Activated T-cell treated with anti-CD3 and anti-CD28 coated beads for 24 hours (primary cell): ENCODE data around the gene NUP85.
"Not testable (repeated sequence)": the region's sequence is repeated elsewhere in the genome, so short reads cannot be mapped to it uniquely, and the experiment has no call there.

Experiments
- DNase-seq: peaks from one replicate; pipeline ENCODE4 v3.0.0-alpha.2; 2020; ENCODE audit warnings: low read depth

Gene NUP85, protein sequence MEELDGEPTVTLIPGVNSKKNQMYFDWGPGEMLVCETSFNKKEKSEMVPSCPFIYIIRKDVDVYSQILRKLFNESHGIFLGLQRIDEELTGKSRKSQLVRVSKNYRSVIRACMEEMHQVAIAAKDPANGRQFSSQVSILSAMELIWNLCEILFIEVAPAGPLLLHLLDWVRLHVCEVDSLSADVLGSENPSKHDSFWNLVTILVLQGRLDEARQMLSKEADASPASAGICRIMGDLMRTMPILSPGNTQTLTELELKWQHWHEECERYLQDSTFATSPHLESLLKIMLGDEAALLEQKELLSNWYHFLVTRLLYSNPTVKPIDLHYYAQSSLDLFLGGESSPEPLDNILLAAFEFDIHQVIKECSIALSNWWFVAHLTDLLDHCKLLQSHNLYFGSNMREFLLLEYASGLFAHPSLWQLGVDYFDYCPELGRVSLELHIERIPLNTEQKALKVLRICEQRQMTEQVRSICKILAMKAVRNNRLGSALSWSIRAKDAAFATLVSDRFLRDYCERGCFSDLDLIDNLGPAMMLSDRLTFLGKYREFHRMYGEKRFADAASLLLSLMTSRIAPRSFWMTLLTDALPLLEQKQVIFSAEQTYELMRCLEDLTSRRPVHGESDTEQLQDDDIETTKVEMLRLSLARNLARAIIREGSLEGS

DNA sequence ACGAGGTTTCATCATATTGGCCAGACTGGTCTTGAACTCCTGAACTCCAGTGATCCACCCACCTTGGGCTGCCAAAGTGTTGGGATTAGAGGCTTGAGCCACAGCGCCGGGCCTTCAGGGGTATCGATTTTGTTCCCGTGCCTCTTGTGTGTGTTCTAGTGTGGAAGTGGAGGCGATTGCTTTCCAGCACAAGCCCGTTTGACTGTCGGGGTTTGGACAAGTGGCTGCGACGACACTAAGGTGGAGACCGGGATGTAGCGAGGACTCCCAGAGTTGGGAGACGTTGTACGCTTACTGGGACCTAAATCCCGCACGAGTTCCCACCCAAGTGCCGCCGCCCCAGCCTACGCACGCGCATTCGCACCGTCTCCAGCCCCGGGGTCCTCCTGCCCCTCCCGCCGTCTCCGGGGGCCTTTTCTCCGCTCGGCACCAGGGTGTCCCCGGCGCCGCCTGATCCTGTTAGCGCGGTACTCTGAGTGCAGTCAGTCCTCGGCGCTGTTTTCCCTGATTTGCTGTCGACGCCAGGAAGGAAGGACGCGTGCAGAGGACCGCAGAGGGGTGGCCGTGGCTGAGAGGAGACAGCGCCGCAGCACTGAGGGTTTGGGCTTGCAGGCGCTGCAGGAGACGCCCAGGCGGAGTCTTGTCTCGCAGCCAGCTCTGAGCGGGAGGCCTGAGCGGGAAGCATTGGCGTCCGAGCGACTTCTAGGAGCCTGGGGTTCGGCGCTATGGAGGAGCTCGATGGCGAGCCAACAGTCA is at the start of gene NUP85:
TSS of gene NUP85 (plus strand) at position 643 of the 756 bp plus-strand sequence. CDS start at position 726, 83 bp downstream.
- peak; percentile 91 for DNase-seq

- DNase-seq, result not testable (repeated sequence)
These were observed 47.0 kb upstream of the NUP85 start for GRCh38 chr17:75158480-75158879.

- no peak for DNase-seq
These were observed 46.1 kb upstream of the NUP85 start for GRCh38 chr17:75159196-75160031.

GRCh38 chr17:75160211-75160610 is 45.3 kb upstream of the NUP85 start:
- DNase-seq, result no peak

DNA sequence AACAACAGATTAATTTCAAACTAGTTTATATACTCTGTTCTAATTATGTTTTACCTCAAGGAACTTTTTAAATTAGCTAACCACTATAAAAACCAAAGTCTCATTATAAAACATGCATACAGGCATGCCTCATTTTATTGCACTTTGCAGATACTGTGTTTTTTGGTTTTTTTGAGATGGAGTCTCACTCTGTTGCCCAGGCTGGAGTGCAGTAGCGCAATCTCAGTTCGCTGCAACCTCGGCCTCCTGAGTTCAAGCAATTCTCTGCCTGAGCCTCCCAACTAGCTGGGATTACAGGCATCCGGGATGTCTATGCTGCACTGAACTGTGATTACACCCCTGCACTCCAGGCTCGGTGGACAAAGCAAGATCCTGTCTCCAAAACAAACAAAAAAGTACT is 42.4 kb upstream of the NUP85 start:
- no peak for DNase-seq

- DNase-seq, result not testable (repeated sequence)
These were observed 40.9 kb upstream of the NUP85 start for GRCh38 chr17:75164606-75165005.

DNA sequence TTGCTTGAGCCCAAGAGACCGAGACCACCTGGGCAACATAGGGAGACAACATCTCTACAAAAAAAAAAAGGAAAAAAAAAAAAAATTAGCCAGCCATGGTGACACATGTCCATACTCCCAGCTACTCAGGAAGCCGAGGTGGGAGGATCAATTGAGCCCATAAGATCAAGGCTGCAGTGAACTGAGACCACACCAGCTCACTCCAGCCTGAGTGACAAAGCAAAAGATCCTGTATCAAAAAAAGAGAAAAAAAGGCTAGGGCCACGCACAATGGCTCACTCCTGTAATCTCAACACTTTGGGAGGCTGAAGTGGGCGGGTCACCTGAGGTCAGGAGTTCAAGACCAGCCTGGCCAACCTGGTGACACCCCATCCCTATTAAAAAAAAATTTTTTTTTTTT is 36.5 kb upstream of the NUP85 start:
- no peak for DNase-seq

- no peak for DNase-seq
These were observed 32.0 kb upstream of the NUP85 start for GRCh38 chr17:75173526-75173925.

DNA sequence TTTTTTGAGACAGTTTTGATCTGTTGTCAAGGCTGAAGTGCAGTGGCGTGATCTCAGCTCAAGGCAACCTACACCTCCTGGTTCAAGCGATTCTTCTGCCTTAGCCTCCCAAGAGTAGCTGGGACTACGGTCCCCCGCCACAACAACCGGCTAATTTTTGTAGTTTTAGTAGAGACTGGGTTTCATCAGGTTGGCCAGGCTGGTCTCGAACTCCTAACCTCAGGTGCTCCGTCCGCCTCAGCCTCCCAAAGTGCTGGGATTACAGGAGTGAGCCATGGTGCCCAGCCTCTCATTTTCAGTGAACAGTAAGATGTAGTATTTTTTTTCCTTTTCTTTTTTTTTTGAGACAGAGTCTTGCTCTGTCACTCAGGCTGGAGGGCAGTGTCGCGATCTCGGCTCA is 30.5 kb upstream of the NUP85 start:
- no peak for DNase-seq

DNA sequence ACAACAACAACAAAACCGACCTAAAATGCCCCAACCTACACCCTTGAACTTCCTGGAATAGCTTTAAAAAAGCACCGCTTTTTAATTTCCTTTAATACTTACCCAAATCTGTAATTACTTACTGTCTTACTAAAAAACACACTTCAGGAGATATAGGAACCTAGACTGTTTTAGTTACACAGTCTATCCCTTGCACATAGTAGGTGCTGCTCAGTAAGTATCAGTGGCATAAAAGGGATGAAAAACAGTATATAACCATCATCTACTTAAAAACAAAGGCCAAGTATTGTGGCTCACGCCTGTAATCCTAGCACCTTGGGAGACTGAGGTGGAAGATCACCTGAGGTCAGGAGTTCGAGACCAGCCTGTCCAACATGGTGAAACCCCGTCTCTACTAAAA is 28.9 kb upstream of the NUP85 start:
- DNase-seq, result no peak

DNA sequence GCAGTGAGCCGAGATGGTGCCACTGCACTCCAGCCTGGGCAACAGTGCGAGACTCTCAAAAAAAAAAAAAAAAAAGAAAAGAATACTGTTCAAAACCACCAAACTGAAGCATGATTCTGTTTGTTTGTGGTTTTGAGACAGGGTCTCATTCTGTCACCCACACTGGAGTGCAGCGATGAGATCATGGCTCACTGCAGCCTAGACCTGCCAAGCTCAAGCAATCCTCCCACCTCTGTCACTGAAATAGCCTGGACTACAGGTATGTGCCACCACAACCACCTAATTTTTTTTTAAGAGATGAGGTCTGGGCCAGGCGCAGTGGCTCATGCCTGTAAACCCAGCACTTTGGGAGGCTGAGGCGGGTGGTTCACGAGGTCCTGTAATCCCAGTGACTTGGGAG is 27.0 kb upstream of the NUP85 start:
- no peak for DNase-seq

- no peak for DNase-seq
These were observed 24.4 kb upstream of the NUP85 start for GRCh38 chr17:75181110-75181509.

DNA sequence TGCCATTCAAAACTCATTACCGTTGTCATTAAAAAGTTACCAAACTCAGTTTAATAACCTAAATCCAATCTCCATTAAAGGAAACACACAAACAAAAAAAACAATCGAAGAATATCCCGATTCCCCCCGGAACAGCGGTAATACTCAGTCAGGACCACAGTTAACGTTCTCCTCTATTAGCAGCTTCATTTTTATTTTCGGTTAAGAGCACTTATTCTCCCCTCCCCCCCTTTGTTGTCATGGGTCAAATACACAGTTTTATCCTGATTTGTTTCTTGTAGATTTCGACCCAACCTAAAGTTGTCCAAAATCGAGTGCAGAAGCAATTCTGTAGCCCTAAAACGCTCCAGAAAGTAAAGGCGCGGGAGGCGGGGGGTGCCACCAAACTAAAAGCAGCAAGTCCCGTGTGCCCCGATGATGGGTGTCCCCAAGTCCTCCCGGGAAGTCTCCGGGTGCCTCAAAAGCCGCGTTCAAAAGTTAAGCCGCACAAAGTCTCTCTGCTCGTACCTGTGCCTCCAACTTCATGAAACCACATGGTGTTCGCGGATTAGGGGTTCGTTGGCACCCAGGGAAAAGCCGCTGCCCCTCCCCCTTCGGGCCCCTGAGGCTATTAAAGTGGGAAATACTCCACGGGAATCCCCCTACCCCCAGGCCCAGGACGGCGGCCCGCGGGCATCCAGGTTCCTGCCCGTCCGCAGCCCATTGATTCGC is 23.7 kb upstream of the NUP85 start:
- peak; percentile 16 for DNase-seq

DNA sequence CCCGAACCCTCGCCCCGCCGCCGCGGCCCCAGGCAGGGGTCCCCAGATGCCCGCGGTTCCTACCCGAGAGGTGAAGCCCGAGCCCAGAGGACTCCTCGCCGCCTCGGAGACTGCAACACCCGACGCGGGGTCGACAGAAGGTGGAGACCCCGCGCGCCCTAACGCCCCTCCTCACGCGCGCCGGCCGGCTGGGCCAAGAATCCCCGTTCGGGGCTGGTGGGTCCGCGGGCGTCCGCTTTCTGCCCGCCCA is 23.2 kb upstream of the NUP85 start:
- DNase-seq, result no peak

DNA sequence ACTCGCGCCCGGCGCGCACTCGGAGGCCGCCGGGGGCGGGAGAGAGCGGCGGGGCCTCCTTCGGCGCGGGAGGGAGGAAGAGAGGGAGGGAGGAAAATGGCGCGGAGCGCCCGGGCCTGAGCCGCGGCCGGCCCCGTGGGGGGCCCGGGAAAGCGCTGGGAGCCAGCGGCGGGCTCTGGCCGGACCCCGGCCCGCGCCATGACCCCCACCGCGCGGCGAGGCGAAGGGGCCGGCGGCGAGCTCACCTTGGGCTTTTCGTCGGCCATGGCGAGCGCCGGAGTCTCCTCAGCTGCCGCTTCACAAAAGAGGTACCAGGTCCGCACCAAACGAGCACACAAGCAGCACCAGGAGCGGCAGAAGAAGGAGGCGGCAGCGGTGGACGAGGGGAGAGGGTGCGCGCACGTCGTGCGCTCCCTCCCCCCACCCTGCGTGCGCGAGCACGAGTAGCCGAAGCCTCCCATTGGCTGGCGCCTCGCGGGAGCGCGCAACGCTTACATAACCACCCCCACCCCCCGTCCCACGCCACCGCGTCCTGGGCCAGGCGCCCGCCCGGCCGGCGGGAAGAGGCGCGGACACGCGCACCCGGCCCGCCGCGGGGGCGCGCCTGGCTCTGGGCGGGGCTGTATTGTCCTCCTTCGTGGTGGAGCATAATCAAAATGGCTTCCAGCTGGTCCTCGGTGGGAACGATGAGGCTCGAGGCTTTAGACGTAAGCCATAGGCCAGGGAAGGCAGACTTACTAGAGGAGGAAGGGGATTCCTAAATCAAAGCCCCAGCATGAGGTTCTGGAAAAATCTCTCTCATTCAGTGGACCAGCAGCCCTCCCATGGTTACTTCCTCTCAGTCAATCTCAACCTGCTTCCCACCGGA is 22.7 kb upstream of the NUP85 start, which contains the start of gene SUMO2:
TSS of gene SUMO2 (minus strand) at position 391 of the 868 bp plus-strand sequence. CDS start at position 266, 125 bp downstream.
- DNase-seq, result peak; percentile 95

- DNase-seq, result no peak
These were observed 21.2 kb upstream of the NUP85 start for GRCh38 chr17:75183999-75184884.

GRCh38 chr17:75188614-75189013 is 16.9 kb upstream of the NUP85 start:
- no peak for DNase-seq

DNA sequence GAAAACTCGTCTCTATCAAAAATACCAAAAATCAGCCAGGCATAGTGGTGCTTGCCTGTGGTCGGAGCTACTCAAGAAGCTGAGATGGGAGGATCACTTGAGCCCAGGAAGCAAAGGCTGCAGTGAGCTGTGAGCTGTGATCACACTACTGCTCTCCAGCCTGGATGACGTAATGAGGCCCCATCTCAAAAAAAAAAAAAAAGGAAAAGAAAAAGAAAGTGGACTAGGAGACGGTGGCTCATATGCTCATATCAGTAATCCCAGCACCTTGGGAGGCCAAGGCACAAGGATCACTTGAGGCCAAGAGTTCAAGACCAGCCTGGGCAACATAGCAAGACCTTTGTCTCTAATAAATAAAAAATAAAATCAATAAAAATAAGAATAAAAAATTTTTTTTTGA is 13.9 kb upstream of the NUP85 start:
- no peak for DNase-seq

GRCh38 chr17:75194879-75195278 is 10.6 kb upstream of the NUP85 start:
- DNase-seq, result no peak
